GF-D8 (cell line): Measurements from ENCODE around the gene DNAH2.

Experiments used
- DNase-seq: peaks from one replicate; lab custom pipeline; 2025; lab: John Stamatoyannopoulos, UW

The DNAH2 gene

DNA sequence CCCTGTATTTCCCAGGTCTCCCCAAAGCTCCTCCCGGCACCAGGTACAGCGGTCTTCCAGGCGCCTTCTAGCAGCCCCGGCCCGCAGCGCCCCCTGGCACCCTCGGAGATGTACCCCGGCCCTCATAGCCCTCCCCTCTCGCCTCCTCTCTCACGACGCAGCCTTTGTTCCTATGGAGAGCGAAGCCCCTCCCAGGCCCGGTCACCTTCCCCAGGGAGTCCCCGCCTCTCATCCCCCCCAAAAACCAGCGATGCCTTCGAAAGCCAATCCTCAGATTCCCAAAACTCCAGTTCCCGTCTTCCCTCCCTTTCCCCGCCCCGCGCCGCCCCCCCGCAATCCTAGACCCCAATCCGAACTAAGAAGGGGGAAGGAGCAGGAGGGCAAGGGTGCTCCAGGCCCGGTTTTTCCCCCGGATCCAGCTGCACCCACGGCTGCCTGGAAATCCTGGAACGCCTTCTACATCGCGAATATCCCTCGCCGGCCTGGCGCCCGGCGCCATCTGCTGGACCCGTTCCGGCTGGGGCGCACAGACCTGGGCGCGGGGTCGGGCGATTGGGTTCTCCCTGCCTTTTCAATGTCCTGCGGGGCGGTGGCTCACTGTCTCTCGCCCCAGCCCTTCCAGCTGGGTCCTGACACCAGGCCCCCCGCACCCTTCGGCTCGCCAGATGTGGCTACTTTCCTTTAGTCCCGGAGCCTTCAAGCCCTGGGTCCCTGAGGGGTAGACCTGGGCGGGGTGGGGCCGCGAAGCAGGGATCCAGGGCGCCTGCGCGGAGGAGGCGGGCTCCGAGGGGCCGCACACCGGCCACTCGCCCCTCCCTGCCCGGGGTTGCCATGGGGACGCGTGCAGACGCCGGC is at the start of gene DNAH2:
DNAH2 (plus strand) TSS at position 844 of the 855 bp plus-strand sequence. CDS start 1,991 bp downstream, outside the sequence.
- DNase-seq, result no peak

DNA sequence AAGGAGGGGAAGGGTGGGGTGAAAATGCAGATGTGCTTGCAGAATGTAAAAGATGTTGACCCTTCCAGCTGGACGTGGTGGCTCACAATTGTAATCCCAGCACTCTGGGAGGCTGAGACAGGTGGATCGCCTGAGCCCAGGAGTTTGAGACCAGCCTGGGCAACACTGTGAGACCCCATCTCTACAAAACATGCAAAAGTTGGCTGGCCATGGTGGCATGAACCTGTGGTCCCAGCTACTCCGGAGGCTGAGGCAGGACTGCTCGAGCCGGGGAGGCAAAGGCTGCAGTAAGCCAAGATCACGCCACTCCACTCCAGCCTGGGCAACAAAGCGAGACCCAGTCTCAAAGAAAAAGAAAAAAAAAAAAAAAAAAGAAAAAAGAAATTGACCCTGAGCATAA is 49.1 kb upstream of the DNAH2 start:
- DNase-seq, result no peak

DNA sequence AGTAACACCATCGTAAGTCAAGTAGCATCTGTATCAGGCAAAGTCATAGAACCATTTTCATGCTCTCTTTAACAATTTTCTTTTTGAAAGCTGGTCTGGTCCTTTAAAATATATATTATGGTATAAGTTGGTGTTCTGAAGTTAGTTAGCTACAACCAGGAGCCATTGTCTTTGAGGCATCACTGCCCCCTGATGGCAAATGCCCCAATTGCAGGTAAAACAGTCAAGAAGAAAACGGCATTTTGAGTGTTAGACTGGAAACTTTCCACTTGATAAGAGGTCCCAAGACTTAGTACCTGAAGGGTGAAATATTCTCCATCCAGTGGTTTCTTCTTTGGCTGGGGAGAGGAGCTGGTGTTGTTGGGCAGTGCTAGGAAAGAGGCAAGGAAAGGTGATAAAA is 44.3 kb upstream of the DNAH2 start:
- no peak for DNase-seq

- DNase-seq, result no peak
Measured at GRCh38 chr17:7674934-7675333, 42.6 kb upstream of the DNAH2 start.

DNA sequence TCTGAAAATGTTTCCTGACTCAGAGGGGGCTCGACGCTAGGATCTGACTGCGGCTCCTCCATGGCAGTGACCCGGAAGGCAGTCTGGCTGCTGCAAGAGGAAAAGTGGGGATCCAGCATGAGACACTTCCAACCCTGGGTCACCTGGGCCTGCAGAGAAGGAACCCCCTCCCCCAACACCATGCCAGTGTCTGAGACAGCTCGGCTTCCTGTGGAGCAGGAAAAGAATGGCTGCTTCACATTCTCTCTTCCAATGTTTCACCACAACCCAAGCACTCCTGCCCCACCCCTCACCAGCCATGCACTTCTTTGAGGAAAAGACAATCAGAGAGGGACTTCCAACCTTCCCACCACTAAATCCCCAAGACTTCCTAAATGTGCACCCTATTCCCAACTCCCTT is 41.0 kb upstream of the DNAH2 start:
- no peak for DNase-seq

DNA sequence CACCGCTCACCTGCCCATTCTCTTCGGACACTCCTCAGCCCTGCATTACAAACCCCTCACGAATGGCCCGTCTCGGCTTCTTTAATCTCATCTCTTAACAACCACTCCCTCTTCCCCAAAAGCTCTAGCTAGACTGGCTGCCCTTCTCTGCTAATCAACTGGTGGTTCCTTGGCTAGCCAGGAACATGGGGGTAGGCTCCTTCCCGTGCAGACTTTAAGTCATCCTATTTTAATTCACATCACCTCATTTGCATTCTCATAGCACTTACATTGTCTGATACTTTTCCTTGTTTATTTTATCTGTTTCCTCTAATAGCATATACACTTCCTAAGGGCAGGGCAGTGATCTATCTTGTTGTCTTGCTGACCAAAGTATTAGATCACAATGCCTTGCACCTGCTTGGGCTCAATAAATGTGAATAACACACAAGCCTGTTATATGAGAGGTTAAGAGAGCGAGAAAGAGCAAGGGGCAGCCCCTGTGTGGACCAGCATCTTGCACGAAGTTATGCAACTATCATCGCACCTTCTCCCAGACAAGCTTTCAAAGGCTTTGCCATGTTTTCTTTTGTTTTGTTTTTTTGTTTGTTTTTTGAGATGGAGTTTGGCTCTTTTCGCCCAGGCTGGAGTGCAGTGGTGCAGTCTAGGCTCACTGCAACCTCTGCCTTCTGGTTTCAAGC is 40.0 kb upstream of the DNAH2 start:
- DNase-seq, result no peak

- DNase-seq, result no peak
Measured at GRCh38 chr17:7684851-7685532, 32.6 kb upstream of the DNAH2 start.

DNA sequence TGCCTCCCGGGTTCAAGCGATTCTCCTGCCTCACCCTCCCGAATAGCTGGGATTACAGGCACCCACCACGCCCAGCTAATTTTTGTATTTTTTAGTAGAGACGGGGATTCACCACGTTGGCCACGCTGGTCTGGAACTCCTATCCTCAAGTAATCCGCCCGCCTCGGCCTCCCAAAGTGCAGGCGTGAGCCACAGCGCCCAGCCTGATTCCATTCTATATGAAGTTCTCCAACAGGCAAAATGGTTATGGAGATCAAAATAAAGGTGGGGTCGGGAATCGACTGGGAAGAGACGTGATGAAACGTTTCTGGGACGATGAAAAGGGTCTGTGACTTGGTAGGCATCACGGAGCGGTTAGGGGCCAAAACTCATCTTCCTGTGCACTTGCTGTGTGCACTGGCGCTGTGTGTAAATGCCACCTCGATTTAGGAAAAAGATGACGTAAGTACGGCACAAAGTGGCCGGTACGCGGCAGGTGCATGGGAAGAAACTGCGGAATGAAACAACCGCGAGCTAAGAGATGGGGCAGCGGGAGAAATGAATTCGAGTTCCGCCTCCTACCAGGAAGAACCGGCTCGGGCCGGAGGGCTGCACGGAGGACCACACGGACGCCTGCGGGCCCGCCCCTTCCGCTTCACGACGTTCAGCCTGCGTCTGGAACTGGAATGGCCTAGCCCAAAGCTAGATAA is 31.9 kb upstream of the DNAH2 start:
- peak; percentile 42 for DNase-seq

DNA sequence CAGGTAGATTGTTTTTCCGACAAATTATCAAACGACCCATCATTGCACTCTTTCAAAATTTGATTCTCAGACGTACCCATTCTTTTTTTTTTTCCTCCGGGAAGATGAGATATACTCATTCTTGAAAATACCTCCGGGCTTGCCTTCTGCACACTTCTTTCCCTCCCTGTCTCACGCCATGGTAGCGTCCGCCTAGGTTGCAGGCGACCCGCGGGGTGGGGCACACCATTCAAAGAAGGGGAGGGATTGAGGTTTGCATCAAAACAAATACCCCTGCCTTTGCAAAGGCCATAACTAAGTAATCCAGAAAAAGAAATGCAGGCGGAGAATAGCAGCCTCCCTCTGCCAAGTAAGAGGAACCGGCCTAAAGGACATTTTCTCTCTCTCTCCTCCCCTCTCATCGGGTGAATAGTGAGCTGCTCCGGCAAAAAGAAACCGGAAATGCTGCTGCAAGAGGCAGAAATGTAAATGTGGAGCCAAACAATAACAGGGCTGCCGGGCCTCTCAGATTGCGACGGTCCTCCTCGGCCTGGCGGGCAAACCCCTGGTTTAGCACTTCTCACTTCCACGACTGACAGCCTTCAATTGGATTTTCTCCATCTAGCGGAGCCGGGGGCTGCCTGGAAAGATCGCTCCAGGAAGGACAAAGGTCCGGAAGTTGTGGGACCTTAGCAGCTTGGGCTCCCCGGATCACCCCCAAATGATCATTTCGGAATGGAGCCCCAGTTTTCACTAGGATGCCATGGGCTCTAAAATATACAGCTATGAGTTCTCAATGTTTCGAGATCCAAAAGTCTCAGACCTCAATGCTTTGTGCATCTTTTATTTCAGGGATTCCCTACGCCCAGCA is 31.1 kb upstream of the DNAH2 start:
- DNase-seq, result peak; percentile 42

DNA sequence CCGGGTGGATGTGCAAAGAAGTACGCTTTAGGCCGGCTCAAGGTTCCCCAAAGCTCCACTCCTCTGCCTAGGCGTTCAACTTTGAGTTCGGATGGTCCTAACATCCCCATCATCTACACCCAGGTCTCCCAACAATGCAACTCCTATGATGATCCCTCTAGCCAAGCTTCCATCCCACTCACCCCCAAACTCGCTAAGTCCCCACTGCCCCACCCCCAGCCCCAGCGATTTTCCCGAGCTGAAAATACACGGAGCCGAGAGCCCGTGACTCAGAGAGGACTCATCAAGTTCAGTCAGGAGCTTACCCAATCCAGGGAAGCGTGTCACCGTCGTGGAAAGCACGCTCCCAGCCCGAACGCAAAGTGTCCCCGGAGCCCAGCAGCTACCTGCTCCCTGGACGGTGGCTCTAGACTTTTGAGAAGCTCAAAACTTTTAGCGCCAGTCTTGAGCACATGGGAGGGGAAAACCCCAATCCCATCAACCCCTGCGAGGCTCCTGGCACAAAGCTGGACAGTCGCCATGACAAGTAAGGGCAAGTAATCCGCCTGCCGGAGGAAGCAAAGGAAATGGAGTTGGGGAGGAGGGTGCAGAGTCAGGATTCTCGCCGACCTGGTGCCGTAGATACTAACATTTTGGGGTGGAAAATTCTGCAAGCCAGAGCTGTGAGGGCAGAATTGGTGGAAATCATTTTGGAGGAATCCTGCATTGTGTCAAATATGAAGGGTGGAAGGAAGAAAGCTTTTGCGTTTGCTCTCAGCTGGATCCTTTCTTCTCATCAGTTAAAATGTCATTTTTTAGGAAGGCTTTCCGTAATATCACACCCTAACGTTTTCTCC is 30.3 kb upstream of the DNAH2 start, which contains the start of gene TP53:
TP53 (minus strand) TSS at position 419 of the 836 bp plus-strand sequence. CDS start 10,896 bp downstream, outside the sequence.
- DNase-seq, result peak; percentile 57

GRCh38 chr17:7687908-7688807 is 29.4 kb upstream of the DNAH2 start, which contains the start of gene WRAP53:
Gene WRAP53, plus strand, starts transcription at chr17:7688477. Its CDS starts 172 bp downstream, at chr17:7688649.
- DNase-seq, result peak; percentile 74

GRCh38 chr17:7688808-7689316 is 28.7 kb upstream of the DNAH2 start:
- DNase-seq, result no peak

- no peak for DNase-seq
Measured at GRCh38 chr17:7695586-7695985, 22.0 kb upstream of the DNAH2 start.

DNA sequence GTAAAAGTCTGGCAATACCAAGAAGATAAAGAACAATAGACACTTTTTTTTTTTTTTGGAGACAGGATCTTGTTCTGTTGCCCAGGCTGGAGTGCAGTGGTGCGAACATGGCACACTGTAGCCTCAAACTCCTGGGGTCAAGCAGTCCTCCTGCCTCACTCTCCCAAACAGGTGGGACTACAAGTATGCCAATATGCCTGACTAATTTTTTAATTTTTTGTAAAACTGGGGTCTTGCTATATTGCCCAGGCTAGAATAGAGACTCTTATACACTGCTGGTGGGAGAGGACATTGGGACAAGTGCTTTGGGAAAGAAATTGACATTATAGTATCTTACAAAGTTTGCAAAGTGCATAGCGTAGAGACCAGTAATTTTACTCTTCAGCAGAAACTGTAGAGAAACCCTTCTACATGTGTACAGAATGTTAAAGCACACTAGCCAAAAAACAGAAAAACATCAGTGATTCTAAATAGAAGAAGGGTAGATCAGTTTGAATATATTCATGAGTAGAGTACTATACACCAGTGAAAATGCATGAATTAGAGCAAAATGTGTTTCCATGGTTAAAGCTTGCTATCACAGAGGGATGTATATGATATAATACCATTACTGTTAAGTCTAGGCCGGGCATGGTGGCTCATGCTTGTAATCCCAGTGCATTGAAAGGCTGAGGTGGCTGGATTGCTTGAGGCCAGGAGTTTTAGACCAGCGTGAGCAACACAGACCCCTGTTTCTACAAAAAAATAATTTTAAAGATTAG is 19.5 kb upstream of the DNAH2 start:
- no peak for DNase-seq

DNA sequence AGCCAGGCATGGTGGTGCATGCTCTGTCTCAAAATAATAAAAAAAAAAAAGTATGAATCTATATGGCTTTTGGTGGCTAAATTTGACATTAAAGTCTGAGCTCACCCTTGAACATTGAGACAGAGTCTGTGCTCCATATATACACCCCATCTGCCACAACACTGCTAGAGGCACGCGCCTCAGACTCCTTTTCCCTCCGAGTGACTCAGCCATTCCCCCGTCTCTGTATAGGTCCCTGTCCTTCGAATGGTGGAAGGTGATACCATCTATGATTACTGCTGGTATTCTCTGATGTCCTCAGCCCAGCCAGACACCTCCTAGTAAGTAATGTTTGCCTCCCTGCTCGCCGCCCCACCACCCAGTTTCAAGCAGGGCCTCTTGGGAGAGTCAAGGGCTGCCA is 17.0 kb upstream of the DNAH2 start:
- no peak for DNase-seq

DNA sequence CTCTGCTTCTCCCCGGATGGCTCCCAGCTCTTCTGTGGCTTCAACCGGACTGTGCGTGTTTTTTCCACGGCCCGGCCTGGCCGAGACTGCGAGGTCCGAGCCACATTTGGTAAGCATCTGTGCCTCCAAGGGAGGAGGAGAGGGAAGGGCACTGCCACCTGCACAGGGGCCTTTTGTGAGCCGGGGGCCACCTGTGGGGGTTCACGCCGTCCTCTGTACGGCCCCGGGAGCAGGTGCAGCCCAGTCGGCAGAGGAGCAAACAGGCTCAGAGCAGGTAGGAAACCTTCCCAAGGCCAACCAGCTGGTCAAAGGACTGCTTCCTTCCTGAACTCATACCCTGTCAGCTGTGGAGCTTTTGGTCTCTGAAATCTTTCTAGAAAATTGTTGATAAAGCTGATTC is 15.9 kb upstream of the DNAH2 start:
- DNase-seq, result no peak

GRCh38 chr17:7702776-7703175 is 14.8 kb upstream of the DNAH2 start:
- no peak for DNase-seq
